DND-41 (cell line): ENCODE results near the gene LAMB4.

Source experiments
- EZH2 ChIP-seq: IDR thresholded peaks from 3 replicates; pipeline ENCODE4 v1.6.1; 2012; ENCODE audit warnings: borderline replicate concordance, low read depth, mild to moderate bottlenecking, moderate library complexity, low read length, inconsistent platforms; ENCODE audit not compliant: severe bottlenecking
- TF ChIP-seq, protein P1 (sequence below): IDR thresholded peaks from 2 replicates; pipeline ENCODE4 v1.5.1; 2012; ENCODE audit warnings: borderline replicate concordance, low read length, moderate library complexity, mild to moderate bottlenecking; ENCODE audit not compliant: poor library complexity, severe bottlenecking; ENCODE audit errors: extremely low read depth

DNA sequence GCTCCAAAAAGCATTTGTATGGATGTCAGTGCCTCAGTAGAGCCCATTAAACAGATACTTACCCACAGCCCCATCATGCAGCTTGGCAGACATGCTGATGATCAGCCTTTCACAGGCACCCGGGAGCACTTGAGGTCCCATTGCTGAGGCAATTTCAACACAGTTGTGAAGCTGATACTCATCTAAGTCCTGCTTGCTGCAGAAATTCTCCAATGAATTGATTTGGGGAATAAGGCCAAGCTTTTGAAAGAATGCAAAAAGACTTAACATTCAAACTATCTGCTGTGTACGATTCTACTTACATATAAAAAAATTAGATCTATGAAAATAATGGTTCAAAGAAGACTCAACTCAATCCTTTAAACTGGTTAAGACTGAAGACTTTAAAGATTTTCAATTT is 60.5 kb downstream of the LAMB4 start:
- TF ChIP-seq, protein P1, sequence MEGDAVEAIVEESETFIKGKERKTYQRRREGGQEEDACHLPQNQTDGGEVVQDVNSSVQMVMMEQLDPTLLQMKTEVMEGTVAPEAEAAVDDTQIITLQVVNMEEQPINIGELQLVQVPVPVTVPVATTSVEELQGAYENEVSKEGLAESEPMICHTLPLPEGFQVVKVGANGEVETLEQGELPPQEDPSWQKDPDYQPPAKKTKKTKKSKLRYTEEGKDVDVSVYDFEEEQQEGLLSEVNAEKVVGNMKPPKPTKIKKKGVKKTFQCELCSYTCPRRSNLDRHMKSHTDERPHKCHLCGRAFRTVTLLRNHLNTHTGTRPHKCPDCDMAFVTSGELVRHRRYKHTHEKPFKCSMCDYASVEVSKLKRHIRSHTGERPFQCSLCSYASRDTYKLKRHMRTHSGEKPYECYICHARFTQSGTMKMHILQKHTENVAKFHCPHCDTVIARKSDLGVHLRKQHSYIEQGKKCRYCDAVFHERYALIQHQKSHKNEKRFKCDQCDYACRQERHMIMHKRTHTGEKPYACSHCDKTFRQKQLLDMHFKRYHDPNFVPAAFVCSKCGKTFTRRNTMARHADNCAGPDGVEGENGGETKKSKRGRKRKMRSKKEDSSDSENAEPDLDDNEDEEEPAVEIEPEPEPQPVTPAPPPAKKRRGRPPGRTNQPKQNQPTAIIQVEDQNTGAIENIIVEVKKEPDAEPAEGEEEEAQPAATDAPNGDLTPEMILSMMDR: no peak
- no peak for TF ChIP-seq EZH2
